NOMO-1 treated with dmso at 0.1 percent for 144 hours (cell line): Measurements from ENCODE around the gene KCNH5.
"Not testable (repeated sequence)": the region's sequence is repeated elsewhere in the genome, so short reads cannot be mapped to it uniquely, and the experiment has no call there.

Experiments
- DNase-seq: peaks from one replicate; lab custom pipeline; 2025; ENCODE audit not compliant: unreplicated experiment; lab: John Stamatoyannopoulos, UW

KCNH5 gene

DNA sequence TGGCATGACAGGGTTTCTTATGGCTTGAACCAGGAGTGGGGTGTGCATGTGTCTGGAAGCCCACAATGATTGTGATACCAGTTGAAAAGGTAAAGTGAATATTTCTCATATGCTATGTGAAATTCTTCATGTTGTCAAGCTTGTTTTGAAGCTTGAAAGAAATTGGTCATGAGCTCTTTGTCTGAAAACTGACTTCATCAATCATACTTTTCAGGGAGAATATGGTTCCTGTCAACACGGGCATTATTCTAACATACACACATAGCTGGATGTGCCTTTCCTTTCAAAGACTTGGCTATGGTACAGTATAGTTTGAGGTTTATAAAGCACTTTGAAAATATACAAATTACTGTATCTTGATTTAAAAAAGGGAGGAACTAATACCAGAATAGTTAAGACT is 158.8 kb downstream of the KCNH5 start:
- DNase-seq = no peak

GRCh38 chr14:62885451-62885850 is 159.8 kb downstream of the KCNH5 start:
- DNase-seq = no peak

DNA sequence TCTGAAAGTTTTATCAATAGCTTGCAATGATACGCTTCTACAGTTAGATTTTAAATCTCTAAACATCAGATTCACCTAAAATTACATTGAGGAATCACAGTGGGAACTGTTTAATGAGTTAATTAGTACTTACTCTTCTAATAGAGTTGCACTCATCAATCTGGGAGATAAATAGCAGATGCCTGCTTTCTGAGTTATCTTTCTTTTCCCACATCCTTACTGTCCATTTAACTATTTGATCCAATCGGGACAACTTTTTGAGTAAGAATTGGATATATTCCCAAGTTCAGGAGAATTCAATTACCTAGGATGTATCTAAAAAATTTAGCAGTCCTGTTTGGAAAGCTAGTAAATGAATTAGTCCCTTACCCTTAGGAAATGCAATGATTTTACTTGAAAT is 162.3 kb downstream of the KCNH5 start:
- DNase-seq = no peak

DNA sequence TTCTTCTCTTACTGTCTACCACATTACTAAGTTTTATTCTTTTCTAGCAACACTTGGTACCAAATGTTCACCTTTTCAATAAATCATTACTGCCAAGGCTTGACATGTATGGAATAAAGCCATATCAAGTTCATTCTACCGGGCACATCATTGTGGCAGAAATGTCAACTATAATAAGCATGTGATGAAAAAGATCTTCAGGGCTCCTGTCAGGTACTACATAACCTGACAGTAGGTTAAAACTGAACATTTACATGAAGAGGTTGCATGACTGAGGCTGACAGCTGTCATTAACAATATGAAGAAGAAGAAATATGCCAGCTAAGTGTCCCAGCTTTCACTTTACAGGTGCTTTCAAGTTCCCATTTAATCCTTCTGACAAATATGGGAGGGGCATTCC is 178.9 kb downstream of the KCNH5 start:
- DNase-seq = no peak

DNA sequence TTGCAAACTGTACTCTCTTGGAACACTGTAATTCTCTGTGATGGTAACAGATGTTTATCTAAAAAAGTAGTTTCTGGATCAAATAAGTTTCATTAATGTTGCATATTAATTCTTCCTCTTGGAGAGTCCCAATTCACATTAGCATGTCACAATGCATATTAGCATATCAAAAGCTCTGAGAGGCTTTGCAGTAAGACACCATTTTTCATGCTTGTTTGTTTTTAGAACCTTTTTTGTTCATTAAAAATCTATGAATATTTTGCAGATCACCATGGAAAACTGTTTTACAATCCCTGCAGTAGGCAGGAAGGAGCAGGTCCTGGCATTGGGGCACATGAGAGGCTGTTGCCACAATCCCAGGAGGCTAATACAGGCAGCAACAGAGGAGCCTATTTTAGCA is 180.7 kb downstream of the KCNH5 start:
- DNase-seq = no peak

DNA sequence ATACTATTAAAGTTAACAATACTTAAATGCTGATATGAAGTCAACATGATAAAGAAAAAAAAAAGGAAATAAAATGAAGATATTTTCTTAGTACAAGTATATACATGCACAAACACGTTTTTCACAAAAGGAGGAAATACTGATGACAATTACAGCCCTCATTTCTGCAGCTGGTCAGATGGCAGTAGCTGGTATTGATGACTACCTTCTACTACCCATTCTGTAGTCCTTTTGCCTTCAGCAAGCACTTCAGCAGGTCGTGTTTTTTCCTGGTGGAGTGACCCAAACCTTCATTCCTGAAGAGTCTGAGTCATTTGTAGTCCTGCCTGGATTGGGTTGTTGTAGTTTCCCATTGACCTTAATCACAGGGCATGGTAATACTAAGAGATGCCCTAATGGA is 187.2 kb downstream of the KCNH5 start:
- DNase-seq = not testable (repeated sequence)

DNA sequence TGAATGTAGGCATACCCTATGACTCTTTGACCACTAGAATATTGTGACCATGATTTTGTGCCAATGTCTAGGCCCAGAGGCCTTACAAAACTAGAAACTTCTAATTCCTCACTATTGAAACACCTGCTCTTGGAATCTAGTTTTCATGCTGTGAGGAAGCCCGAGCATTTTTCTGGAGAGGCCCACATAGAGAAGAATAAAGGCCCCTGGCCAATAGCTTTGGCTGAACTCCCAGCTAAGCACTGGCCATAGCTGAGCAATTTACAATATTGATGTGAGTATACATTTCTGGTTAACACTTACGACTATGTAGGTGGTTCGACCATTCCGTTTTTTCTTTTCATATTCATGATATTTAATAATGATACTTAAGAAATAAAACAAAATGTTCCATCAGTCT is 190.3 kb downstream of the KCNH5 start:
- DNase-seq = no peak

DNA sequence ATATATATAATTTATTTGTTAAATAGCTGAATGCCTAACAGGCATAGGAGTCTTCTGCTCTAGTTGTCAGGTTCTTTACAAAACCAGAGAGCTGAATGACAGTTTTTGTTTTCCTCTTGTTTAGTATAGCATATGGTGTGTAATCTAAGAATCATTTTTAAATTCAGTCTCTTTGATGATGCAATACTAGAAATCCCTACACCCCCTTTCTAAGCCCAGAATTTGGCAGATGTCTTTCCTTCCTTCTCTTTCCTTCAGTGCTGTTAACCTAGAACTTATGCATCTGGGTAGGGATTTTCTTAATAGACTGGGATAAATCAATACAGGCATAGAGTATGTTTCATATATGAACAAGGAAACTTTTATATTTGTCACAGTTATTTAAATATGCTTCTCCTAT is 198.1 kb downstream of the KCNH5 start:
- DNase-seq = no peak

- no peak for DNase-seq
These were observed 200.7 kb downstream of the KCNH5 start for GRCh38 chr14:62844546-62844945.

DNA sequence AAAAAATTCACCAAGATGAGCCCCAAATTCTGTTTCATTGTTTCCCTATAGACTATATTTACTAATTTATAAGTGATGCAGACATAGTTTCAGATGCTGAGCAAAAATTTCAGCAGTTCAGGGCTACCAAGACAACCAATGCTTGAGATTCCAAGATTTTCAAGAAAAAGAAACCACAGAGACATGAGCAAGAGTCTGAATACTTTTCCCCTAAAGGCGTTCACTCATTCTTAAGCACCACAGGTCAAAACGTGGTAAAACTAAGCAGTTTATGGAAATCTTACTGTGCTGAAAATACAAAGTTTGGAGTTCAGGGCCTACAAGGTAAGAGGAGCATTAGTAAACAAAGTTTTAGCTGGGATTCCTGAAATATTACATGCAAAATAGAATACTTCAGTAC is 221.2 kb downstream of the KCNH5 start:
- DNase-seq = no peak

GRCh38 chr14:62819931-62820330 is 225.3 kb downstream of the KCNH5 start:
- DNase-seq = no peak

- no peak for DNase-seq
These were observed 237.6 kb downstream of the KCNH5 start for GRCh38 chr14:62807636-62808035.

GRCh38 chr14:62800577-62800976 is 244.7 kb downstream of the KCNH5 start:
- DNase-seq = no peak

DNA sequence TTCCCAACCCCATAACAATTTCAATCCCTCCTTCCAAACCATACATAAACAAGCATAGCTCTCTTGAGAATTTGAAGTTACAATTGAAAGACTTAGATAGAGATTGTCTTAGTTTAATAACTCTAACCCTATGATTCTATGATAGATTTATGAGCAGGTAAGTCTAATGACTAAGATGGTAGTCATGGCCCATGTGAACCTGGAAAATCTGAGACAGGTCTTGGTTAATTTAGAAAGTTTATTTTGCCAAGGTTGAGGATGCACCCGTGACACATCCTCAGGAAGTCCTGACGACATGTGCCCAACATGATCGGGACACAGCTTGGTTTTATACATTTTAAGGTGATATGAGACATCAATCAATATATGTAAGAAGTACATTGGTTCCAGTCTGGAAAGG is 248.8 kb downstream of the KCNH5 start:
- no peak for DNase-seq

DNA sequence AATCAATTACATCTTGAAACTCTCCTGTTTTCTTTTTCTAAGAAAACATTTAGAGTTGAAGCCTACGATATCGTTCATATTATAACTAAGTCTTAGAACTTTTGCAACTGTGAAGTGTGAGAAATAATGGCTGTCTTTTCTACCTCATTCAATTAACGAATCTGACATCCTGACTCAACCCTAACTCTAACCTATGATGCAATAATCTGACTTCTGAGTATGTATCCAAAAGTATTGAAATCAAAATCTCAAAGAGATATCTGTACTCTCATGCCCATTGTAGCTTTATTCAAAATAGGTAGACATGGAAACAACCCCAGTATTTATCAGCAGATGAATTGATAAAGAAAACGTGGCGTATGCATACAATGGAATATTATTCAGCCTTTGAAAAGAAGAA is 252.7 kb downstream of the KCNH5 start:
- DNase-seq = no peak

GRCh38 chr14:62781328-62781727 is 263.9 kb downstream of the KCNH5 start:
- DNase-seq = not testable (repeated sequence)

GRCh38 chr14:62778852-62779251 is 266.4 kb downstream of the KCNH5 start:
- no peak for DNase-seq

DNA sequence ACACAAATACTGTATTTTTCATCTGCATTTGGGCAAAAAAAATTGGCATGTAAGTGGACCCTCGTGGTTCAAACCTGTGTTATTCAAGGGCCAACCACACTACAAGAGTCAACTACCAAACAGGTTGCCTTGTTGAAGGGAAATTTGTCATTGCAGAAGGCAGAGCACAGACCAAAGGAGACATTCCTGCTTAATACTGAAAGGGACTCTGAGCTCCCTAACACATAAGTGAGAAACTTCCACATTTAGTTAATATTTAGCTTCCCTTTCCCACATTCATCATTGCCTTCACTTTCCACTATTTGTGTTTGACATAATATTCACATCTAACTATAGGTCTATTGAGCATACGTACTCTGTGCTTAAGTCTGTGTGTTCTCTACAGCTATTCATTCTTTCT is 266.9 kb downstream of the KCNH5 start:
- no peak for DNase-seq

GRCh38 chr14:62777510-62777909 is 267.7 kb downstream of the KCNH5 start:
- no peak for DNase-seq

GRCh38 chr14:62776300-62776699 is 269.0 kb downstream of the KCNH5 start:
- DNase-seq = no peak

DNA sequence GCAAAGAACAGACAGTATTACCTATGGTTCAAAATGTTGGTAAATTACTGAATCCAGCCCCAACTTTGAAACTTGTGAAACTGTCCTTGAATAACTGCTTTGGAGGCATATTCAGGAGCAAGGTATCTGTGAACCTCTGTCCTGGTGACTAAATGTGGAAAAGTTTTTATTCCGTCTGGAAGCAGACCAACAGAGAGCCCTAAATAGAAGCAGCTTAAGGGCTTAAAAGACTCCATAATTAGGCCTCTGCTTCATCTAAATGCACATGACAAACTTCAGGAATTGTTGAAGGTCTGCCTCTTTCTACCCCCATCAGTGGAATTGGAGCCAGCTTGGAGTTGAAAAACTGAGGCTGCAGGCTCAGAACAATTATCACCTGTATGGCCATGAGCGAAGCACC is 276.5 kb downstream of the KCNH5 start:
- no peak for DNase-seq

DNA sequence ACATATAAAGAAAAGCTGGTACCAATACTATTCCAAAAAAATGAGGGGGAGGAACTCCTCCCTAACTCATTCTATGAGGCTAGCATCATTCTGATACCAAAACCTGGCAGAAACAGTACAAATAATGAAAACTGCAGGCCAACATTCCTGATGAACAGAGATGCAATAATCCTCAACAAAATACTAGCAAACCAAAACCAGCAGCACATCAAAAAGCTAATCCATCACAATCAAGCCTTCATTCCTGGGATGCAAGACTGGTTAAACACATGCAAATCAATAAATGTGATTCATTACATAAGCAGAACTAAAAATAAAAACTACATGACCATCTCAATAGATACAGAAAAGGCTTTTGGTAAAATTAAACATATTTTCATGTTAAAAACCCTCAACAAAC is 281.3 kb downstream of the KCNH5 start:
- no peak for DNase-seq

DNA sequence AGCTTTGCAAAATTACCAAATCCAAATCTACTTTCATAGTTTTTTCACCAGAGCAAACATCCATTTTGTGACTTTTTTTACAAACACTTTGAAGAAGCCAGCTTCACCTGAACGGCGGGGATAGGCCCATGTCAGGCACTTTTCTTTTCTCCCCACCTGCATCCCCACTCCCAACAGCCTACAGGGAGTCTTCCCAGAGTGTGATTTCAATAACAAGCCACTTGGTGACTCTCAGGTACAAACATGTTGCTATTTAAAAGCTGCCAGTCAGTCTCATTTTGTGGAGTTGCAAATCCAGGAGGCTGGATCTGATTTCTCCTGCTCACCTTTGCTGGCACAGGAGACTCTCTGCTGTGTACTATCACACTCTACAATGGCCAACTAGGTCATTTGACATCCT is 285.5 kb downstream of the KCNH5 start:
- no peak for DNase-seq

DNA sequence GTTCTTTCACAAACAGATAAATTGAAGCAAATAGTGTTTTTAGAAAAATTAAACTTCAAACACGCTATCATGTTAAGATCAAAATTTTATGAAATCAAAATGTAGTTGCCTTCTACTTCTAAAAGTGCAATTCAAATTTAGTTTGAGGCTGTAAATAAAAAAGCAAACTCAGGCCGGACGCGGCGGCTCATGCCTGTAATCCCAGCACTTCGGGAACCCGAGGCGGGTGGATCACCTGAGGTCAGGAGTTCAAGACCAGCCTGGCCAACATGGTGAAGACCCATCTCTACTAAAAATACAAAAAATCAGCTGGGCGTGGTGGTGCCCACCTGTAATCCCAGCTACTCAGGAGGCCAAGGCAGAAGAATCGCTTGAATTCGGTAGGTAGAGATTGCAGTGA is 298.4 kb downstream of the KCNH5 start:
- not testable (repeated sequence) for DNase-seq
